Measurements from ENCODE around the gene THAP4. TPM values are rescaled to one million over a fixed set of nuclear protein-coding genes. Genes with fewer than 3 reads are reported as not detected.

Gene THAP4
- total RNA-seq, 1 donor from 2014 or later: 43.3 TPM

- DNase-seq (ENCODE audit: low read depth): no peak
- no peak overlapping the region for H3K4me3 ChIP-seq (ENCODE audit: low read depth, low read length)
- no peaks in the 10 kb centered on the region for H3K27me3 ChIP-seq (ENCODE audit: control insufficient read depth, insufficient read depth, low read length)
- no peak for TF ChIP-seq CTCF (IDR thresholded peaks at IDR 0.05; ENCODE audit: insufficient read depth, low read length, poor library complexity, severe bottlenecking)
- H3K36me3 ChIP-seq (ENCODE audit: control insufficient read depth, insufficient read depth, low read length): peaks cover 1% of the 10 kb centered on the region
These were observed 72.2 kb downstream of the THAP4 start for GRCh38 chr2:241564596-241565410.

- no peak for DNase-seq (ENCODE audit: low read depth)
- Histone ChIP-seq H3K36me3 (ENCODE audit: control insufficient read depth, insufficient read depth, low read length) (peaks cover 1% of the 10 kb centered on the region), H3K4me3 (ENCODE audit: low read depth, low read length) (no peak overlapping the region)
These were observed 72.9 kb downstream of the THAP4 start for GRCh38 chr2:241563981-241564595.

GRCh38 chr2:241563571-241563980 is 73.4 kb downstream of the THAP4 start:
- H3K36me3 ChIP-seq (ENCODE audit: control insufficient read depth, insufficient read depth, low read length): peaks cover 1% of the 10 kb centered on the region
- H3K4me3 ChIP-seq (ENCODE audit: low read depth, low read length): no peak overlapping the region
- H3K27me3 ChIP-seq (ENCODE audit: control insufficient read depth, insufficient read depth, low read length): no peaks in the 10 kb centered on the region
- DNase-seq (ENCODE audit: low read depth): no peak
- TF ChIP-seq CTCF (IDR thresholded peaks at IDR 0.05; ENCODE audit: insufficient read depth, low read length, poor library complexity, severe bottlenecking): no peak

More at GRCh38 chr2:241563981-241564595, 72.9 kb downstream of the THAP4 start:
- no peak for TF ChIP-seq CTCF (IDR thresholded peaks at IDR 0.05; ENCODE audit: insufficient read depth, low read length, poor library complexity, severe bottlenecking)
- H3K27me3 ChIP-seq (ENCODE audit: control insufficient read depth, insufficient read depth, low read length): no peaks in the 10 kb centered on the region

GRCh38 chr2:241563031-241563507 is 73.9 kb downstream of the THAP4 start:
- Histone ChIP-seq H3K4me3 (ENCODE audit: low read depth, low read length) (no peak overlapping the region), H3K36me3 (ENCODE audit: control insufficient read depth, insufficient read depth, low read length) (peaks cover 1% of the 10 kb centered on the region), H3K27me3 (ENCODE audit: control insufficient read depth, insufficient read depth, low read length) (no peaks in the 10 kb centered on the region)
- DNase-seq (ENCODE audit: low read depth): no peak
- no peak for TF ChIP-seq CTCF (IDR thresholded peaks at IDR 0.05; ENCODE audit: insufficient read depth, low read length, poor library complexity, severe bottlenecking)

- peaks cover 1% of the 10 kb centered on the region for H3K36me3 ChIP-seq (ENCODE audit: control insufficient read depth, insufficient read depth, low read length)
- H3K4me3 ChIP-seq (ENCODE audit: low read depth, low read length): no peak overlapping the region
- no peak for TF ChIP-seq CTCF (IDR thresholded peaks at IDR 0.05; ENCODE audit: insufficient read depth, low read length, poor library complexity, severe bottlenecking)
- H3K27me3 ChIP-seq (ENCODE audit: control insufficient read depth, insufficient read depth, low read length): no peaks in the 10 kb centered on the region
- no peak for DNase-seq (ENCODE audit: low read depth)
These were observed 74.6 kb downstream of the THAP4 start for GRCh38 chr2:241562269-241562891.

Data from kidney epithelial cell (primary cell).